HK-2 (cell line): ENCODE measurements around the gene GDPD4.

Source experiments
- DNase-seq: peaks from one replicate; pipeline ENCODE4 v3.0.0-alpha.2; 2018; ENCODE audit not compliant: unreplicated experiment

GDPD4 gene

DNA sequence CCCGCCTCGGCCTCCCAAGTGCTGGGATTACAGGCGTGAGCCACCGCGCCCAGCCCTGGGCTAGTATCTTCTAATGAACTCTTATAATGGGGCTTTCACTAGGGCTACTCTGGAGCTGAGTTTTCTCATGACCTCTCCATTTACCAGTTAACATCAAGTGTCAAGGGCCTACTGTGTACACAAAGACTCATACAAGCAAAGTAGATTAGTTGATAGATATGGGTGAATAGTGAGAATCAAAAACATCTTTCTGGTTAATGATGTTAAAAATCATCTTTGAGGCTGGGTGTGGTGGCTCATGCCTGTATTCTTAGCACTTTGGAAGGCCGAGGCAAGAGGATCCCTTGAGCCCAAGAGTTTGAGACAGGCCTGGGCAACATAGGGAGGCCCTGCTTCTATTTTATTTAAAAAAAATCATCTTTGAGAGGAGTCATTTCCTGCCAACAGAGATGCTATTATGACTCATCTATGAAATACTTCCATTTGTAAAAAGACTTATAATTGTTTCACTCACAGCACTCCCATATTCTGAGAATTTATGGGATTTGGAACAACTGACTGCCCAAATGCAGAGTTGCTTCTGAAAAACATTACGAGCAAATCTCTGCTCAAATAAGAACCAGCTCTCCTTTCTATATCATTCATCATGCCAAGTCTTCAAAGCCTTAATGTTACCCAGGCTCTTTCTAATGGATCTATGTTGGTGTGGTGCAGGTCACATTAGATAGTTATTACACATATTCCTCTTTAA, 57.0 kb downstream of the GDPD4 start:
- no peak for DNase-seq

DNA sequence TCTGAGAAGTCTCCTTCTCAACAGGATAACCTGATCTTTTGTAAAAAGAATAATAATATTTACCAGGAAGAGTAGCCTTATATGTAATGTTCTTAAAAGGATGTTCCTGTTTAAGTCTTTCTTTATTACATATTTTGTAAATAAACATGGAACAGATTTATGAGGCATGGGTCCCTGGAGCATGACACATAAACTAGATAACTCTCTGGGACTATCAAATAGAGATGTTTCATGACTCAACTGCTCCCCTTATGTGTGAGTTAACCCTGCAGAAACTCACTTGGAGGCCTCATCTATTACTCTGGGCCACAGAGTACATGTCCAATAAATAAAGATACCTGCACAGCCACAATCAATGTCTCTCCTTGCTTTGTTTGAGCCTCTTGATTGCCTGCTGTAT, 64.6 kb downstream of the GDPD4 start:
- no peak for DNase-seq

DNA sequence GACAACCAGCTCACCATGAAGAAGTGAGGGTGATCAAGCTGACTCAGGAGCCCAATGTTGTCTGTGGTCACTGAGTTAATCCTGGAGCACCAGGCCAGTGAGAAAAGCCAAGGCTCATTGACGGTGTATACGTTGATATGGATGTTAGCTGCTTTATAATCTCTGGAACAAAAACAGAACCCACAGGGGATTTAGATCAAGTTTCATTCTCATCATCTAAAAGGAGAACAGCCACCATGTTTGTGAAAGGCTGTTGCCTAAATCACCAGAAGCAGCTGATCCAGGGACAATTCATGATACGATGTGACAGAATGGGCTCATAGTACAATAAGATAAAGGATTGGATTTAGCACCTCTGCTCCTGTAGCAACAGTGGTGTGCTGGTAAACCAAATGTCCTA, 68.5 kb downstream of the GDPD4 start:
- no peak for DNase-seq

DNA sequence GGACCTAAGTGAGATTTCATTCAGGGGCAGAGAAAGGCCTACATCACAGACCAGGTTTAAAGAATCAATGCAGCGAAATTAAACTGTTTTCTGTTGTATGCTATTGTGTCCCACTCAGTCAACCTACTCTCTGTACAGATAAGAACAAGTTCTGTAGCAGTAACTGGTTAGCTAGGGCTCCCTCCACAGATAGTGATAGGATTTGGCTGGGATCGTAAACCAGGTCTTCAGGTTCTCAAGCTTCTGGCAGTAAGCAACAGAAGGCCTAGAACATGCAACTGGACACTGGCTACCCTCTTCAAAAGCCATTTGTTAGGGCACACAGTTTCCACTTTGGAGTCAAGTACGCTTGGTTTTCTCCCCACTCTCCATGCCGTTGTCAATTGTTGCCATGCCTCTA, 69.2 kb downstream of the GDPD4 start:
- no peak for DNase-seq

DNA sequence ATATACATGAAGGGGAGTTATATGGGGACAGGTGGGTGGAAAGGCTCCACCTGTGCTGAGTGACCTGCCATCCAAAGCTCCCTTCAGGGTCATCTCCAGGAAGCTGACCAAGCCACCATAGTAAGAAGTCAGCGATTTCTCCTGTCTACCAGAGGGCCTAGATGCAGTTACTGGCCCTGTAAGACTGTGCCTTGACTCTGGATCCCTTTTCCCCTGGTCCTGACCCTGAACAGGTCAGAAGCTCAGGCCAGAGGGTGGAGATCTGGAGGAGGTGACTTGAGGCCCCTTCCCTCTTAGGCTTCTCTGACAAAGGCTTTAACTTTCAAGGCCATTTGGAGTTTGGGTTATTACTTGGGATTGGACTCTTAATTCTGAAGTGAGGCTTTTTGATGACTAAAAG, 69.7 kb downstream of the GDPD4 start:
- no peak for DNase-seq

DNA sequence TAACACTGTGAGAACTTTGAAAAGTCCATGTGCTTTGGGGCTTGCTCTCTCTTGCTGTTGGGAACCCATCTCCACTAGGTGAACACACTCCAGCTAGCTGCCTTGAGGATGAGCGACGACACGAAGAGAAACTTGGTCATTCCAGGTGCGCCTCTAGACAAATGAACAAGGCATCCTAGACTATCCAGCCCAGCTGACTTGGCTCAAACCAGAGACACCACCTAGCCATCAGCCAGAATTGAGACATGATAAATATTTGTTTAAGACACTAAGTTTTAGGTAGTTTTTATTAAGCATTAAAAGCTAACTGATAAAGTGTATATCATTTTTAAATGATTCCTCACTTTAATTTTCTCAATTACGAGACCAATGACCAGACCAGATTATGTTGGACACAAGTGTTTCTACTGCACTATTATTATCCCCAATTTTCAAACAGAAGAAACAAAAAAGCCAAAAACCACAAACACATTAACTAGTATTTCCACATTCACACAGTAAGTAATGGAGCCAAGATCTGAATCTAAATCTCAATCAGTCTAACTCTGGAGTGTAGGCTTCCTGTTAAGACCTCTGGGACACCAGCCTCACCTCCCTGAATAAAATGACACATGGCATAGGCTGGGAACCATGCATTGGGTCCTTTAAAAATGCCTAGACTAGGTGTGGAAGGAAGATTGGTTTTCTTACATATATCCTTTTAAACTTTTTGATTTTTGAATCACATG, 70.4 kb downstream of the GDPD4 start:
- no peak for DNase-seq

DNA sequence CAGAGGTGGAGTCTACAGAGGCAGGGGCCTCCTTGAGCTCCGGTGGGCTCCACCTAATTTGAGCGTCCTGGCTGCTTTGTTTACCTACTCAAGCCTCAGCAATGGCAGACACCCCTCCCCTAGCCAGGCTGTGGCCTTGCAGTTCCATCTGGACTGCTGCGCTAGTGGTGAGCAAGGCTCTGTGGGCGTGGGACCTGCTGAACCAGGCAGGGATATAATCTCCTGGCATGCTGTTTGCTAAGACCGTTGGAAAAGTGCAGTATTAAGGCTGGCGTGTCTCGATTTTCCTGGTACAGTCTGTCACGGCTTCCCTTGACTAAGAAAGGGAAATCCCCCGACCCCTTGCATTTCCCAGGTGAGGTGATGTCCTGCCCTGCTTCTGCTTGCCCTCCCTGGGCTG, 77.7 kb downstream of the GDPD4 start:
- DNase-seq: no peak

DNA sequence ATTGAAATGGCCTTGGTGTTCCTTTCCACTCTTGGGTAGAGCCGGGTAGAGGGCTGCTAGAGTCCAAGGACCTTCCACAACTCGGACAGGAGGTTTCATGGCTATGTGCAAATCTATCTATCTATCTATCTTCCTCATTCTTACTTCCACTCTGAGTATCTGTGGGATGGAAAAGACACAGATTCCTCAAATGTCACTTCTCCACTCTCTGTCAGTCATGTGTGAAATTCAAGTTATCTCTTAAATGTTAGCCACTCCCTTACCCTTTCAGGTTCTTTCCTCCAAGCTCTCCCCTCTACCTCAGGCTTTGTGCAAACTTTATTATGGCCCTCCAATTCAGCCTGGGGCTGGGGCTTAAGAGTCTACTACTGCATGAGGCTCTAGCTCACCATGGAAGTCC, 84.3 kb downstream of the GDPD4 start:
- DNase-seq: no peak

DNA sequence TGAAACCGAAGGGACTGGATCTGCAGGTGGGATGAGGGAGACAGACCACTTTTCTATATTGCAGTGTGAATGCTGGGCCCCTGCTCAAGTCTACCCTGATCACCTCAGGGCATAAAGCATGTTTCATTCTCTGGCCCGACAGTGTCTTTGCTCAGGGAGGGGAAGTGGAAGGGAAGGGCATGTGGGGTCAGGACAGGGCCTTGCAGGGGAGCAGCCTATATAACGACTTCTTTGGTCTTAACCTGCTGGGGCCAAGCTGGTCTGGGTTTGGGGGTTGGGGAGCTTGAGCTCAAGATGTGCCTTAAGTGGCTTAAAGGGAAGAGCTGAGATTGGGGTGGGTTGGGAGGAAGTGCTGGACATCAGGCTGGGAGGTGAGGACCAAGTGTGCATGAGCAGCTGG, 86.4 kb downstream of the GDPD4 start:
- DNase-seq: no peak

DNA sequence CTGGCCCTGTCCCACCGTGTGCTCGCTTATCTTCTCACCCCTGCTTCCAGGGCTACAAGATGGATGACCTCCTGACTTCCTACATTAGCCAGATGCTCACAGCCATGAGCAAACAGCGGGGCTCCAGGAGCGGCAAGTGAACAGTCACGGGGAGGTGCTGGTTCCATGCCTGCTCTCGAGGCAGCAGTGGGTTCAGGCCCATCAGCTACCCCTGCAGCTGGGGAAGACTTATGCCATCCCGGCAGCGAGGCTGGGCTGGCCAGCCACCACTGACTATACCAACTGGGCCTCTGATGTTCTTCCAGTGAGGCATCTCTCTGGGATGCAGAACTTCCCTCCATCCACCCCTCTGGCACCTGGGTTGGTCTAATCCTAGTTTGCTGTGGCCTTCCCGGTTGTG, 86.9 kb downstream of the GDPD4 start:
- no peak for DNase-seq

DNA sequence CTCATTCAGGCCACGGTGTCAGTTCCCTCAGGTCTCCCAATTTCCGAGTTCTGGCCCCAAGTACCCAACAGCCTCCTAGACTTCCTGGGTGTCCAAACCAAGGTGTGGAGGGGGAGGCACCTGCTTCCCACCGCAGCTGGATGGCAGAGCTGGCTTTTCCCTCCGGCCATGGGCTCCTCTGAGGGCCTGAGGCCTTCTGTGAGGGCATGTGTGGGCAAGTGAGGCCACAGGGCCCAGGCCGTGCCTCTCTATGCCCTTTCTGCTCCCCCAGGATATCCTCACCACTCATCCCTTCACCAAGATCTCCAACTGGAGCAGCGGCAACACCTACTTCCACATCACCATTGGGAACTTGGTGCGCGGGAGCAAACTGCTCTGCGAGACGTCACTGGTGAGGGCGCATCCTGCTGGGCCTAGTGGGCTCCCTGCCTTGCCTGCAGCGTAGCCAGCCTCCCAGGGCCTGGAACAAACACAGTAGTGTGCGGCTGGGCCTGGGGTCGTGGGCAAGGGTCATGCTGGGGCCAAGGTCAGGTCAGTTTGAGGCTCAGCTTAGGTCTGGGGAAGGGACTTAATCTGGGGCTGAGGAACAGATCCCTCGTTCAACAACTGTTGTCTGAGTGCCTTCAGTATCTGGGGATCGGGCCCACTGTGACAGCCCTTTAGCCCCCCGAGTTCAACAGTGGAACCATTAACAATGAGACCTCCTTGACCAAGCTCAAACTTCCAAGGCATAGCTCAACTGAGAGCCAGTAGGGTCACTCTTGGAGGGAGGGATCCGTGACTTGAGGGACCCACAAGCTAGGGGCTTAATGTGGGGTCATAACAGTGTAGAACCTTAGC, 87.7 kb downstream of the GDPD4 start:
- DNase-seq: no peak

DNA sequence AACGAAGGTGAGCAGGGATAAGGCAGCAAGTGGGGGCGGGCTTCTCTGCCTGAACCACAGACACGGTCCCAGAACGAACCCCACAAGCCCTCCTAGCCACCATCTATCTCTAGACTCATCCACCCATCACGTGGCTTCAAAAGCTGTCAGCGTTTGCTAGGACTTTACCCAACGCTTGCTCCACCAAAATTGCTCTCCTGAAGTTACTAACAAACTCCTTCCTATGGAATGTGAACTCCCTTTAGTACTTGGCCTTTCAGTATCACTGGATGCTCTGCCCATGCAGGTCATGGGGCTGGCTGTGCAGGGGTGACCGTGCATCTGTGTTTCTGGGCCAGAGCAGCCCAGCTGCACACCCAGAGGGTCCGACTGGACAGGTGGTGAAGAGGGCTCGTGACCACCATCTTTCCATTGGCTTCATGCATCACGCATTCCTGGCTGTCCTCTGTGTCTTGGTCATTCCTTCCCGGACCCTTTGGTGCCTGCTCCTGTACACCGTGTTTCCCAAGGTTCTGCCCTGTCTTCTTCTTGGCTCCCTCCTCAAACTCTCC, 88.4 kb downstream of the GDPD4 start:
- no peak for DNase-seq

DNA sequence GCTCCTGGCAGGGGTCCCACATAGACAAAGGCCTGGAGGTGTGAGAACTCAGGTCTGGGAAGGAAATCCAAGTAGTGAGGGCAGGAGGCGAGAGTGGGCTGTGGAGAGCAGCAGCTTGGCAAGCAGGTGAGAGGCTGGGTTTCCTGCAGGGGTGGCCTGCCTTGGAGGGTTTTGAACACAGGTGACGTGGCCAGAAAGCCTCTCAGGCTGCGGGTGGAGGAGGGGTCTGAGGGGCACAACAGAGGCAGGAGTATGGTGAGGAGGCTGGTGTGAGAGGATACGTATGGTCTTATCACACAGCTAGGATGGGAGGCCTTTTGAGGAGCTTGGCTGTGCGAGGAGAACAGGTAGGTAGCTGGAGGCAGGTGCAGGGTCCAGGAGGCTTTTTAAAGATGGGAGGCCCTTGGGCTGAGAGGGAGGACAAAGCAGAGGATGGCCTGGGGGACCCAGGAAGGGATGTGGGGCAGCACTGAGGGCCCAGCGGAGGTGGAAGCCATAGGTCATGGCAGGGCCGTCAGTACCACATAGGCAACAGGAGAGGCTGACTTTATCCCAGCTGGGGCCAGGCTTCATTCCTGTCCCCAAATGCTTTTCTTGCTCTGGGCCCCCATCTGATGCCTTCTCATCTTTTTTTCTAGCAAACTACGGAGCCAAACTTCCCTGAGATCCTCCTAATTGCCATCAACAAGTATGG, 89.0 kb downstream of the GDPD4 start:
- DNase-seq: no peak

DNA sequence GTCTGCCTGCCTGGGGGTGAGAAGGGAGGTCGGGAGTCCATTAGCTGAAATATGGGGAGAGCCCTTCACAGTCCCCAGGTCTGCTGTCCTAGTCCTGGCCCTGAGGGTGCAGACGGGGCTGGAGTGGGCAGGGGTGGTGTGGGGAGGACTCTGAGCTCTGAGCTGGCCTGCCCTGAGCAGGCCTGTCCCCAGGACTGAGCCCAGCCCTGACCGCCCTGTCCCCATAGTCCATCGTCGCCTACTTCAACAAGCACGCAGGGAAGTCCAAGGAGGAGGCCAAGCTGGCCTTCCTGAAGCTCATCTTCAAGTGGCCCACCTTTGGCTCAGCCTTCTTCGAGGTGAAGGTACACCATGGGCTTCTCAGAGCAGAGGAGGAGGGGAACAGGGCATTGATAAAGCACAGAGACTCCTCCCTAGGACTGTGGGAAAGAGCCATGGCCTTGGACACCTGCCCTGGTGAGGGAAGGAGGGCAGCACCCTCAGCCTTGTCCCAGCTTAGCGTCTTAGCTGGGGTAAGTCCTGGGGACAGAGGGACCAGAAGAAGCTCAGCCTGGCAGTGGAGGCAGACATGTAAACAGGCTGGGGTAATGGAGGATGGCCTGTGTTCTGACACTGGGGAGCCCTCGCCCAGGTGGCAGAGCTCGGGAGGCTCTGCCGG, 89.8 kb downstream of the GDPD4 start:
- no peak for DNase-seq

DNA sequence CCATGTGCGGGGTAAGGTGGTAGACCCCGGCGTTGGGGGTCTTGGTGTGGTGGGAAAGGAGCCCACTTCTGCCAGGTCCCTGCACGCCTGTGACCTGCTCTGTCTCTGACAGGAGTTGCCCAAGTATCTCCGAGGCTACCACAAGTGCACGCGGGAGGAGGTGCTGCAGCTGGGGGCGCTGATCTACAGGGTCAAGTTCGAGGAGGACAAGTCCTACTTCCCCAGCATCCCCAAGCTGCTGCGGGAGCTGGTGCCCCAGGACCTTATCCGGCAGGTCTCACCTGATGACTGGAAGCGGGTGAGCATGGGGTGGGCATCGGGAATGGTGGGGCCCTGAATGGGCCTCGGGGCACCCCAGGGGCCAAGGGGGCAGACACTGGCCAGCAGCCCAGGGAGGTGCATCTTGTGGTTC, 90.4 kb downstream of the GDPD4 start:
- no peak for DNase-seq

DNA sequence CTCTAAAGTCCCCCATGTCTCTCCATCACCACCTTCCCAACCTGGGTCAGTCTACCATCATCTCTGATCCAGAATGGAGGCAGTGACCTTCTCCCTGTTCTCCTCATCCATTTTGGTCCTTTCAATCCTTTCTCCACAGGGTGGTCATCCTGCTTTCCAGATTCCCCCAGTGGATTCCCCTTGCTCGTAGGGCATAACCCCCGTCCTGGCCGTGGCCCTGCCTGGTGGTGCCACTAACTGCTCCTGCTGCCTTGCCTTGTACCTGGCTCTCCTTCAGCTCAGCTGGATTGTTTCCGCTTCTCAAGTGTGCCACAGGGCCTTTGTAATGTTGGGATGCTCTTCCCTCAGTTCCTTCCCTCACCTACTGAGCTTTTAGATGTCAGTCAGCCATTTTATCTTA, 91.8 kb downstream of the GDPD4 start:
- no peak for DNase-seq

DNA sequence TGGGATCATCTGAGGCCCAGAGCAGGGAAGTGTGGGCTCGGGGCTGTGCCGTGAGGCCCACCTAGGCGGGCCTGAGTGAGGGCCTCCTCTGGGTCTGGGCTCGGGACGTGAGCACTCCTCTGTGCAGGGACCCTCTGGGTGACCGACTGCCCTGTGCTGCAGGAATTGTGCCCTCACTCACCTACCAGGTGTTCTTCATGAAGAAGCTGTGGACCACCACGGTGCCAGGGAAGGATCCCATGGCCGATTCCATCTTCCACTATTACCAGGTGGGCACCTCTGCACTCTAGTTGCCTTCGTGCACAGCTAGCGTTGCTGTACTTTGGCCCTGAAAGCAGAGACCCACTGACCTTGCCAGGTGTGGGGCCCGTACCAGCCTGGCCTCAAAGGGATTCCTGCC, 93.0 kb downstream of the GDPD4 start:
- no peak for DNase-seq

DNA sequence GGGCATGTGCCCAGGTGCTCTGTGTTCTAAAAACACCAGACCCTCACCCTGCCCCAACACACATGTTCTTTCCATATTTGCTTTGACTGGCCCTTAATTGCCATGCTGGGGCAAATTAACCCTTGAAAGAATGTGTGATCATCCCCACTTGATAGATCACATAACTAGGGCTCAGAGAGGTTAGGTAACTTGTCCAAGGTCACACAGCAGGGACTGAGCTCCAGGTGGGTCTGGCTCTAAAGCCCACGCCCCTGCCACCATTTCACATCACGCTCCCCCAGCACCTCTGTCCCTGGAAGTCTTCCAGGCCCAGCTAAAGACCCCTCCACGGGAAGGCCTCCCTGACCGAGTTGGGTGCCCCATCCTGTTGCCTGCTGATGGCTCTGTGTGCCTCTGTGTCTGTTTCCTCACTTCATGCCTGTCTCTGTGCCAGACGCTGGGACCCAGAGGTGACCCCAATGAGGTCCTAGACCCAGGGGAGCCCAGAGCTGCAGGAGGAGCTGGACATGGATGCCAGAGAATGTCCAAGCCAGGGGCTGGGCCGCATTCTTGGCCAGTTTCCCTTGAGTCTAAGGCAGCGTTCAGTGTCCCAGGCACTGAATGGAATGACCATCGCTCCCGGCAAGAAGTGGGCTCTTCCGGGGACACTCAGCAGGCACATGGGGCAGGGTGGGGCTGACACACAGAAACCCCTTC, 93.7 kb downstream of the GDPD4 start:
- DNase-seq: no peak

DNA sequence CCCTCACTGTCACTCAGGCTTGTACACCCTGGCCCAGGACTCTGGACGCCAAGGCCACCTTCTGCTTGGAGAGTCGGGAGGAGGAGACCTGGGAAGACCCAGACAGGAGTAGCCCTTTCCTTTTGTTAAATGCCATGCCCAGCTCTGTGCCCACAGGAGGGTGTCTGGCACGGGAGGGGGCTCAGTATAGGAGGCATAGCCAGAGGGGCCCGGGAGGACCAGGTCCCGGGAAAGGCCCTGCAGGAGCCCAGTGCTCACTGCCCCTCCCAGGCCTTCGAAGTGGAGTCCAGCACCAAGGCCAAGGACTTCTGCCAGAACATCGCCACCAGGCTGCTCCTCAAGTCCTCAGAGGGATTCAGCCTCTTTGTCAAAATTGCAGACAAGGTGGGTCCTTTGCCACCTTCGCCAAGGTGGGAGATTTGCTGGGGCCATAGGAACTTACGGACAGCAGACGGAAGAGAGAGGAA, 94.4 kb downstream of the GDPD4 start:
- DNase-seq: no peak

DNA sequence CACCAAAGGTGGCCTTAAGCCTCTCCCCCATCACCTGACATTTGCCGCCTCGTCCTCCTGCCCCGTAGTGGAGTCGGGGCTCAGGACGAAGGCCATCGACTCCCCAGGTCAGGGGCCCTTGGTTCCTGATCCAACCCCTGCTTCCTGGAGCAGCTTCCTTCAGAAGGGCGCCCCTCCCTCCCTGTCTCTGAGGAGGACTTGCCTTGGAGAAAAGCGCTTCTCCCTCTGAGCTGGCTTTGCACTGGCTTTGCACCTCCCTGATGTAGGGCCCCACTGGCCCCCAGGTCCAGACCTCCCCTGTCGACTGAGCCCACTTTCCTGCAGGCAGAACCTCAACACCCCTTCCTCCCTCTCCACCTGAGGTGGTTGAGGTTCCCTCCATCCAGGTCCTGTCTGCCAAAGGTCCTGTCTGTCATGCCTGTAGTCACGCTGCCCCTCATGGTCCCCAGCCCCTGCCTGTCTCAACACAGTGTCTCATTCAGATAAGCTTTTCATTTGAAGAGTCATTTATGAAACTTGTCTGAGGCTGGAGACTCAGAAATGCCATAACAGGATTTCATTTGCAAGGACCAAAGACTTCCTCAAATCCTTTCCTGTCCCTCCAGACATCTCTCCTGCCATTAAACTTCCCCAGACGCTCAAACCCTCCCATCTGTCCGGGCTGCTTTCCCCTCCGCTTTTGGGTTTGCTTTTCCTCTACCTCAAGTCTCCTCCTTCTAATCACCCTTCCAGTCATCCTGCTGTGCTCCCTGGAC, 95.0 kb downstream of the GDPD4 start:
- DNase-seq: no peak
